GM21723 (cell line): ENCODE results near the gene DLG2.

Experiments
- ATAC-seq: cut with Tn5 transposase; IDR thresholded peaks from one replicate; pipeline ENCODE4 v1.9.1; 2021; ENCODE audit warnings: mild to moderate bottlenecking, moderate library complexity; ENCODE audit not compliant: unreplicated experiment

Gene DLG2

GRCh38 chr11:84607975-84608836 is 1018.9 kb downstream of the DLG2 start:
- ATAC-seq: no peak

GRCh38 chr11:84594602-84595001 is 1032.5 kb downstream of the DLG2 start:
- no peak for ATAC-seq

GRCh38 chr11:84590106-84590505 is 1037.0 kb downstream of the DLG2 start:
- ATAC-seq: no peak

- no peak for ATAC-seq
These were observed 1038.9 kb downstream of the DLG2 start for GRCh38 chr11:84588131-84588829.

GRCh38 chr11:84583106-84583505 is 1044.0 kb downstream of the DLG2 start:
- ATAC-seq: no peak

- no peak for ATAC-seq
These were observed 1046.1 kb downstream of the DLG2 start for GRCh38 chr11:84581083-84581482.

- ATAC-seq: no peak
These were observed 1046.7 kb downstream of the DLG2 start for GRCh38 chr11:84580428-84580827.

- no peak for ATAC-seq
These were observed 1053.3 kb downstream of the DLG2 start for GRCh38 chr11:84573868-84574267.

- no peak for ATAC-seq
These were observed 1060.5 kb downstream of the DLG2 start for GRCh38 chr11:84566671-84567070.

GRCh38 chr11:84564867-84565184 is 1062.3 kb downstream of the DLG2 start:
- no peak for ATAC-seq

- no peak for ATAC-seq
These were observed 1062.8 kb downstream of the DLG2 start for GRCh38 chr11:84564180-84564866.

- no peak for ATAC-seq
These were observed 1063.8 kb downstream of the DLG2 start for GRCh38 chr11:84563356-84563755.

- ATAC-seq: no peak
These were observed 1066.9 kb downstream of the DLG2 start for GRCh38 chr11:84560206-84560605.

GRCh38 chr11:84558085-84558905 is 1068.8 kb downstream of the DLG2 start:
- ATAC-seq: peak; percentile 96

- no peak for ATAC-seq
These were observed 1074.4 kb downstream of the DLG2 start for GRCh38 chr11:84552791-84553190.

- peak; percentile 94 for ATAC-seq
These were observed 1077.9 kb downstream of the DLG2 start for GRCh38 chr11:84549217-84549616.

- no peak for ATAC-seq
These were observed 1082.6 kb downstream of the DLG2 start for GRCh38 chr11:84544566-84544965.

GRCh38 chr11:84543367-84544159 is 1083.6 kb downstream of the DLG2 start:
- no peak for ATAC-seq

- ATAC-seq: no peak
These were observed 1085.3 kb downstream of the DLG2 start for GRCh38 chr11:84541731-84542340.

- ATAC-seq: no peak
These were observed 1090.7 kb downstream of the DLG2 start for GRCh38 chr11:84536456-84536855.
